ENCODE data around the gene C11orf91.

DNA sequence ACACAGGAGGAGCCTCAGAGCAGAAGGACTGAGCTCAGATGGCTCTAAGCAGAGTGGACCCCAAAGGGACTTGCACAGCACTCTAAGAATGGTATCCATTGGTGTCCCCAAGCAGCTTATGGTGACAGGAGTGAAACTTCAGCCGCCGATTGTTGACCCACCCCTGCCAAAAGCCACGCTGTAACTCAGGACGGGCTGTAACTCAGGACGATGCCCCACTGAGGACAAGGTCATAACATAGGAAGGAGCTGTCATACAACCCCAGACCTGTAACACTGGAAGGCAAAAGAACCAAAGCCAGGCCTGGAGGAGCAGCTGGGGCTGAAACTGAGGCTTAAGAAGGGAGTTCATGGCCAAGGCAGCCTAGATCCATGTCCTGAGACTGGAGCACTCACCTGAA is 21.4 kb upstream of the C11orf91 start:
- TF ChIP-seq CTCF (IDR thresholded peaks at IDR 0.05) (no peak), POLR2A (IDR thresholded peaks at IDR 0.05) (no peak), EP300 (IDR thresholded peaks at IDR 0.05) (no peak), POLR2AphosphoS5 (IDR thresholded peaks at IDR 0.05) (no peak)
